Caco-2 (cell line): ENCODE results near the gene FAM120AOS. TPM values are rescaled to one million over a fixed set of nuclear protein-coding genes. Genes with fewer than 3 reads are reported as not detected.

ENCODE experiments used
- BruUV-seq: library from RNA; stranded (reverse); fragments of 400-500 nt; replicated peaks from 2 replicates; lab custom pipeline; 2021; lab: Mats Ljungman, UMichigan
- CTCF ChIA-PET: fragments of 300-600 bp; sonication (Branson Sonifier 250); formaldehyde crosslinking; loops from one replicate; lab custom pipeline; 2022; ENCODE audit warnings: antibody characterized with exemption; lab: Charles Lee
- POLR2A ChIA-PET: fragments of 300-600 bp; sonication (Branson Sonifier 250); formaldehyde crosslinking; loops from one replicate; lab custom pipeline; 2022; ENCODE audit warnings: antibody characterized with exemption; lab: Charles Lee
- DNase-seq, 2 experiments: peaks; one replicate each; pipeline versions ENCODE4 v3.0.0 to v3.0.0-alpha.2; 2020 to 2022
- H3K27me3 ChIP-seq: replicated peaks from 2 replicates; pipeline ENCODE4 v1.6.0; 2011; ENCODE audit warnings: low read length; ENCODE audit not compliant: control insufficient read depth, insufficient read depth
- H3K36me3 ChIP-seq: 2 replicates; pipeline ENCODE4 v1.5.1; 2011; ENCODE audit warnings: low read length; ENCODE audit not compliant: control insufficient read depth, insufficient read depth
- H3K4me1 ChIP-seq: fragments of 250-450 bp; sonication (Bioruptor Pico); 2 replicates; pipeline ENCODE4 v1.5.1; 2020; ENCODE audit warnings: mild to moderate bottlenecking
- H3K4me3 ChIP-seq: 2 replicates; pipeline ENCODE4 v1.5.1; 2011; ENCODE audit warnings: low read depth, mild to moderate bottlenecking, control low read depth, low read length
- H3K9me3 ChIP-seq: fragments of 250-450 bp; sonication (Bioruptor Pico); 2 replicates; pipeline ENCODE4 v1.5.1; 2020; ENCODE audit warnings: mild to moderate bottlenecking, moderate library complexity
- H3K27ac Mint-ChIP-seq: one replicate; pipeline ENCODE4 v1.8.0; 2022; ENCODE audit warnings: mixed read lengths; ENCODE audit not compliant: unreplicated experiment
- H3K27me3 Mint-ChIP-seq: one replicate; pipeline ENCODE4 v1.8.0; 2022; ENCODE audit warnings: mixed read lengths; ENCODE audit not compliant: insufficient read depth, unreplicated experiment
- H3K36me3 Mint-ChIP-seq: one replicate; pipeline ENCODE4 v1.8.0; 2022; ENCODE audit warnings: mild to moderate bottlenecking, mixed read lengths; ENCODE audit not compliant: insufficient read depth, unreplicated experiment
- H3K4me1 Mint-ChIP-seq: one replicate; pipeline ENCODE4 v1.8.0; 2022; ENCODE audit warnings: low read depth, mixed read lengths; ENCODE audit not compliant: unreplicated experiment
- H3K4me3 Mint-ChIP-seq: one replicate; pipeline ENCODE4 v1.8.0; 2022; ENCODE audit warnings: mild to moderate bottlenecking, moderate library complexity, mixed read lengths; ENCODE audit not compliant: unreplicated experiment
- H3K9me3 Mint-ChIP-seq: one replicate; pipeline ENCODE4 v1.8.0; 2022; ENCODE audit warnings: mixed read lengths; ENCODE audit not compliant: unreplicated experiment
- intact Hi-C: fragments of 100-400 bp; cut with micrococcal nuclease; formaldehyde crosslinking; loops from one replicate; pipeline ENCODE4 v1.10.0; 2022; ENCODE audit not compliant: unreplicated experiment
- total RNA-seq: library from RNA; stranded (reverse); gene quantifications from 2 replicates; pipeline ENCODE4 v1.2.3, GENCODE V29; 2022
- TF ChIP-seq, protein P1 (sequence below), 2 experiments: fragments of 200-600 bp in 1 of 2; IDR thresholded peaks; 1 replicate in 1 of 2; 2 replicates in 1 of 2; pipeline versions ENCODE4 v1.5.1 to v1.8.0; 2011 to 2022; ENCODE audit warnings: antibody characterized with exemption in 1 of 2, control low read depth in 1 of 2, inconsistent platforms in 1 of 2, low read depth in 1 of 2, low read length in 1 of 2, mild to moderate bottlenecking in 1 of 2, moderate library complexity in 1 of 2; ENCODE audit not compliant: insufficient read depth in 1 of 2, severe bottlenecking in 1 of 2, unreplicated experiment in 1 of 2

Gene FAM120AOS
- total RNA-seq, 1 experiment from 2014 or later: 36.0 TPM

- DNase-seq: no peak
- Histone ChIP-seq H3K36me3 (no peaks in the 10 kb centered on the region), H3K4me3 (no peak overlapping the region), H3K9me3 (no peaks in the 10 kb centered on the region), H3K4me1 (no peaks in the 10 kb centered on the region), H3K27me3 (no peaks in the 10 kb centered on the region)
- no peaks in the 10 kb centered on the region for H3K4me1 Mint-ChIP-seq
- peaks cover 18% of the 10 kb centered on the region for H3K9me3 Mint-ChIP-seq
- POLR2A ChIA-PET: no interaction called here
- H3K36me3 Mint-ChIP-seq: no peaks in the 10 kb centered on the region
- intact Hi-C loops: no loop called here
- no peaks in the 10 kb centered on the region for H3K27me3 Mint-ChIP-seq
- no TSS peak for BruUV-seq
- H3K4me3 Mint-ChIP-seq: no peak overlapping the region
- TF ChIP-seq, protein P1, sequence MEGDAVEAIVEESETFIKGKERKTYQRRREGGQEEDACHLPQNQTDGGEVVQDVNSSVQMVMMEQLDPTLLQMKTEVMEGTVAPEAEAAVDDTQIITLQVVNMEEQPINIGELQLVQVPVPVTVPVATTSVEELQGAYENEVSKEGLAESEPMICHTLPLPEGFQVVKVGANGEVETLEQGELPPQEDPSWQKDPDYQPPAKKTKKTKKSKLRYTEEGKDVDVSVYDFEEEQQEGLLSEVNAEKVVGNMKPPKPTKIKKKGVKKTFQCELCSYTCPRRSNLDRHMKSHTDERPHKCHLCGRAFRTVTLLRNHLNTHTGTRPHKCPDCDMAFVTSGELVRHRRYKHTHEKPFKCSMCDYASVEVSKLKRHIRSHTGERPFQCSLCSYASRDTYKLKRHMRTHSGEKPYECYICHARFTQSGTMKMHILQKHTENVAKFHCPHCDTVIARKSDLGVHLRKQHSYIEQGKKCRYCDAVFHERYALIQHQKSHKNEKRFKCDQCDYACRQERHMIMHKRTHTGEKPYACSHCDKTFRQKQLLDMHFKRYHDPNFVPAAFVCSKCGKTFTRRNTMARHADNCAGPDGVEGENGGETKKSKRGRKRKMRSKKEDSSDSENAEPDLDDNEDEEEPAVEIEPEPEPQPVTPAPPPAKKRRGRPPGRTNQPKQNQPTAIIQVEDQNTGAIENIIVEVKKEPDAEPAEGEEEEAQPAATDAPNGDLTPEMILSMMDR (IDR thresholded peaks at IDR 0.05; ENCODE audit: insufficient read depth in 1 of 2, low read depth in 1 of 2, low read length in 1 of 2, severe bottlenecking in 1 of 2, unreplicated experiment in 1 of 2): no peak
- H3K27ac Mint-ChIP-seq: no peak overlapping the region
- CTCF ChIA-PET: no interaction called here
These were observed 35.8 kb downstream of the FAM120AOS start for GRCh38 chr9:93417538-93417937.

- H3K27me3 Mint-ChIP-seq: no peaks in the 10 kb centered on the region
- POLR2A ChIA-PET: no interaction called here
These were observed 36.7 kb downstream of the FAM120AOS start for GRCh38 chr9:93416530-93417235.

DNA sequence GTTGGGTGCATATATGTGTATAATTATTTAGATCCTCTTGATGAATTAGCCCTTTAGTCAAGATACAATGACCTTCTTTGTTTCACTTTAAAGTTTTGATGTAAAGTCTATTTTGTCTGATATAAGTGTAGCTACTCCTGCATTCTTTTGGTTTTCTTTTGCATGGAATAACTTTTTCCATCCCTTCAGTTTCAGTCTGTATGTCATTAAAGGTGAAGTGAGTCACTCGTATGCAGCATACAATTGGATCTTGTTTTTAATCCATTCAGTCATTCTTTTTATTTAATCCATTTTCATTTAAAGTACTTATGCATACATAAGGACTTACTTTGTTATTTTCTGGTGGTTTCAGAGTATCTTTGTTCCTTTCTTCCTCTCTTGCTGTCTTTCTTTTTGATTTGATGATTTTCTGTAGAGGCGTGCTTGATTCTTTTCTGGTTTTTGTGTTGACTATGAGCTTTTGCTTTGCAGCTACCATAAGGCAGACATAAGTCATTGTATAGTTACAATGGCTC, 38.1 kb downstream of the FAM120AOS start:
- CTCF ChIA-PET: no interaction called here
- no peak overlapping the region for H3K4me3 Mint-ChIP-seq
- no peaks in the 10 kb centered on the region for H3K4me1 Mint-ChIP-seq

More at GRCh38 chr9:93416530-93417235, 36.7 kb downstream of the FAM120AOS start:
- Histone ChIP-seq H3K4me3 (no peak overlapping the region), H3K9me3 (no peaks in the 10 kb centered on the region), H3K36me3 (no peaks in the 10 kb centered on the region), H3K4me1 (no peaks in the 10 kb centered on the region), H3K27me3 (no peaks in the 10 kb centered on the region)
- no peaks in the 10 kb centered on the region for H3K4me1 Mint-ChIP-seq
- CTCF ChIA-PET: no interaction called here
- no peaks in the 10 kb centered on the region for H3K36me3 Mint-ChIP-seq
- no peak for DNase-seq
- BruUV-seq: no TSS peak
- TF ChIP-seq, protein P1 (IDR thresholded peaks at IDR 0.05; ENCODE audit: insufficient read depth in 1 of 2, low read depth in 1 of 2, low read length in 1 of 2, severe bottlenecking in 1 of 2, unreplicated experiment in 1 of 2): no peak
- H3K9me3 Mint-ChIP-seq: peaks cover 18% of the 10 kb centered on the region
- H3K27ac Mint-ChIP-seq: no peak overlapping the region
- no peak overlapping the region for H3K4me3 Mint-ChIP-seq
- intact Hi-C loops: no loop called here

More for the DNA sequence above, 38.1 kb downstream of the FAM120AOS start:
- Mint-ChIP-seq H3K27me3 (no peaks in the 10 kb centered on the region), H3K27ac (no peak overlapping the region), H3K36me3 (no peaks in the 10 kb centered on the region), H3K9me3 (peaks cover 18% of the 10 kb centered on the region)
- Histone ChIP-seq H3K4me3 (no peak overlapping the region), H3K27me3 (no peaks in the 10 kb centered on the region), H3K36me3 (no peaks in the 10 kb centered on the region), H3K4me1 (no peaks in the 10 kb centered on the region), H3K9me3 (no peaks in the 10 kb centered on the region)
- POLR2A ChIA-PET: no interaction called here
- TF ChIP-seq, protein P1 (IDR thresholded peaks at IDR 0.05; ENCODE audit: insufficient read depth in 1 of 2, low read depth in 1 of 2, low read length in 1 of 2, severe bottlenecking in 1 of 2, unreplicated experiment in 1 of 2): no peak
- no TSS peak for BruUV-seq
- intact Hi-C loops: no loop called here
- DNase-seq: no peak
